Measurements from ENCODE around the gene DLX1.

DNA sequence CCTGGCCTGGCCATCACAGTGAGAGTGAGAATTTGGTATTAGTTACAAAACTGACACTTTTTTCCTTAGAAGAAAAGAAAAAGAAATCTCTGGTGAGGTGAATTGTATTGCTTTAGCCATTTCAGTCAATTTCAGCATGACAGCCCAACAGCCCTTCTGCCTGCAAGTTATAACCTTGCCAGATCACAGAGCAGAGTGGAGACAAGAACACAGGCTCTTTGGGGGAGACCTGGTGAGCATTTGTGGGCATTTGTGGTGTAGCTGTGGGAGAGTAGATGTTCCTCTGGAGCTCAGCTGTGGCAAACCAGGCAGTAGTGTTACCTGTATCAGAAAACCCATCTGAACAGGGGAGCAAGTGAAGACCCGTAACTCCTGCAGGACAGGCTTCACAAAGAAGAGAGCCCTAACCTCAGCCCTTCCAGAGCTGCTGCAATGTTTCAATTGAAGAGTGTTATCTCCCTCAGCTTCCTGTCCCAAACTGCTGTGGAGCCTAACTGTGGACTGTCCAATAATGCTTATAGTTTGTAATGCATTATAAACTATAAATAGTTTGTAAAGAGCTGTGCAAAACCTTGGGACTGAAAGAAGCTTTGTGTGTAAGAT lies 22.8 kb upstream of the DLX1 start:
- TF ChIP-seq, protein P1, sequence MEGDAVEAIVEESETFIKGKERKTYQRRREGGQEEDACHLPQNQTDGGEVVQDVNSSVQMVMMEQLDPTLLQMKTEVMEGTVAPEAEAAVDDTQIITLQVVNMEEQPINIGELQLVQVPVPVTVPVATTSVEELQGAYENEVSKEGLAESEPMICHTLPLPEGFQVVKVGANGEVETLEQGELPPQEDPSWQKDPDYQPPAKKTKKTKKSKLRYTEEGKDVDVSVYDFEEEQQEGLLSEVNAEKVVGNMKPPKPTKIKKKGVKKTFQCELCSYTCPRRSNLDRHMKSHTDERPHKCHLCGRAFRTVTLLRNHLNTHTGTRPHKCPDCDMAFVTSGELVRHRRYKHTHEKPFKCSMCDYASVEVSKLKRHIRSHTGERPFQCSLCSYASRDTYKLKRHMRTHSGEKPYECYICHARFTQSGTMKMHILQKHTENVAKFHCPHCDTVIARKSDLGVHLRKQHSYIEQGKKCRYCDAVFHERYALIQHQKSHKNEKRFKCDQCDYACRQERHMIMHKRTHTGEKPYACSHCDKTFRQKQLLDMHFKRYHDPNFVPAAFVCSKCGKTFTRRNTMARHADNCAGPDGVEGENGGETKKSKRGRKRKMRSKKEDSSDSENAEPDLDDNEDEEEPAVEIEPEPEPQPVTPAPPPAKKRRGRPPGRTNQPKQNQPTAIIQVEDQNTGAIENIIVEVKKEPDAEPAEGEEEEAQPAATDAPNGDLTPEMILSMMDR (IDR thresholded peaks at IDR 0.05; ENCODE audit: low read depth, low read length, poor library complexity, severe bottlenecking) = no peak
- TF ChIP-seq EZH2phosphoT487 (IDR thresholded peaks at IDR 0.05; ENCODE audit: borderline replicate concordance, low read length) = no peak

All from DOHH2 (cell line).